ENCODE data around the gene EPN2. TPM values are rescaled to one million over a fixed set of nuclear protein-coding genes. Genes with fewer than 3 reads are reported as not detected.

Gene EPN2
- total and polyA plus RNA-seq, 2 experiments from 2014 or later, result 34.0 to 149 TPM

- no peak overlapping the region for H3K4me3 ChIP-seq
- Mint-ChIP-seq H3K27me3 (ENCODE audit: insufficient read depth, low read depth, poor library complexity) (no peaks in the 10 kb centered on the region), H3K4me1 (peaks cover 40% of the 10 kb centered on the region), H3K27ac (no peak overlapping the region), H3K36me3 (ENCODE audit: low read depth) (peaks cover 26% of the 10 kb centered on the region), H3K4me3 (no peak overlapping the region), H3K9me3 (no peaks in the 10 kb centered on the region)
- TF ChIP-seq ZNF114 (CRISPR knock-in tag; IDR thresholded peaks at IDR 0.05) (no peak), EZH2phosphoT487 (IDR thresholded peaks at IDR 0.05; ENCODE audit: unreplicated experiment) (no peak), JUNB (IDR thresholded peaks at IDR 0.05; ENCODE audit: unreplicated experiment) (no peak), POLR2AphosphoS5 (IDR thresholded peaks at IDR 0.05; ENCODE audit: low read depth) (no peak), REST (IDR thresholded peaks at IDR 0.05; ENCODE audit: unreplicated experiment) (no peak), EZH2 (IDR thresholded peaks at IDR 0.05; ENCODE audit: low read depth, unreplicated experiment) (no peak), CREB1 (CRISPR knock-in tag; IDR thresholded peaks at IDR 0.05; ENCODE audit: low read depth) (no peak), STAT1 (IDR thresholded peaks at IDR 0.05; ENCODE audit: unreplicated experiment) (no peak), NANOG (IDR thresholded peaks at IDR 0.05; ENCODE audit: borderline replicate concordance) (no peak), ZNF331 (CRISPR knock-in tag; IDR thresholded peaks at IDR 0.05; ENCODE audit: low read depth) (no peak), ZNF462 (CRISPR knock-in tag; IDR thresholded peaks at IDR 0.05) (no peak)
- TF ChIP-seq, protein P1, sequence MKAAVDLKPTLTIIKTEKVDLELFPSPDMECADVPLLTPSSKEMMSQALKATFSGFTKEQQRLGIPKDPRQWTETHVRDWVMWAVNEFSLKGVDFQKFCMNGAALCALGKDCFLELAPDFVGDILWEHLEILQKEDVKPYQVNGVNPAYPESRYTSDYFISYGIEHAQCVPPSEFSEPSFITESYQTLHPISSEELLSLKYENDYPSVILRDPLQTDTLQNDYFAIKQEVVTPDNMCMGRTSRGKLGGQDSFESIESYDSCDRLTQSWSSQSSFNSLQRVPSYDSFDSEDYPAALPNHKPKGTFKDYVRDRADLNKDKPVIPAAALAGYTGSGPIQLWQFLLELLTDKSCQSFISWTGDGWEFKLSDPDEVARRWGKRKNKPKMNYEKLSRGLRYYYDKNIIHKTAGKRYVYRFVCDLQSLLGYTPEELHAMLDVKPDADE (IDR thresholded peaks at IDR 0.05), result no peak
- TF ChIP-seq, protein P2, sequence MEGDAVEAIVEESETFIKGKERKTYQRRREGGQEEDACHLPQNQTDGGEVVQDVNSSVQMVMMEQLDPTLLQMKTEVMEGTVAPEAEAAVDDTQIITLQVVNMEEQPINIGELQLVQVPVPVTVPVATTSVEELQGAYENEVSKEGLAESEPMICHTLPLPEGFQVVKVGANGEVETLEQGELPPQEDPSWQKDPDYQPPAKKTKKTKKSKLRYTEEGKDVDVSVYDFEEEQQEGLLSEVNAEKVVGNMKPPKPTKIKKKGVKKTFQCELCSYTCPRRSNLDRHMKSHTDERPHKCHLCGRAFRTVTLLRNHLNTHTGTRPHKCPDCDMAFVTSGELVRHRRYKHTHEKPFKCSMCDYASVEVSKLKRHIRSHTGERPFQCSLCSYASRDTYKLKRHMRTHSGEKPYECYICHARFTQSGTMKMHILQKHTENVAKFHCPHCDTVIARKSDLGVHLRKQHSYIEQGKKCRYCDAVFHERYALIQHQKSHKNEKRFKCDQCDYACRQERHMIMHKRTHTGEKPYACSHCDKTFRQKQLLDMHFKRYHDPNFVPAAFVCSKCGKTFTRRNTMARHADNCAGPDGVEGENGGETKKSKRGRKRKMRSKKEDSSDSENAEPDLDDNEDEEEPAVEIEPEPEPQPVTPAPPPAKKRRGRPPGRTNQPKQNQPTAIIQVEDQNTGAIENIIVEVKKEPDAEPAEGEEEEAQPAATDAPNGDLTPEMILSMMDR (conservative IDR thresholded peaks at IDR 0.05; ENCODE audit: low read depth in 2 of 2), result no peak
- H3K36me3 ChIP-seq (ENCODE audit: insufficient read depth), result no peaks in the 10 kb centered on the region
- DNase-seq (ENCODE audit: low spot score) (no peak), ATAC-seq (no peak)
- H3K27ac ChIP-seq (ENCODE audit: low read depth), result peak overlapping the region; percentile 27; the same call in 1 of the 2 replicates
- H3K4me1 ChIP-seq (ENCODE audit: insufficient read depth), result peaks cover 40% of the 10 kb centered on the region
- no peaks in the 10 kb centered on the region for H3K27me3 ChIP-seq (ENCODE audit: insufficient read depth)
- H3K79me2 ChIP-seq (replicated peaks; ENCODE audit: insufficient read depth), result peaks cover 63% of the 10 kb centered on the region
- no peak overlapping the region for H2AFZ ChIP-seq
- peak overlapping the region; percentile 35; the same call in 1 of the 2 replicates for H3K4me2 ChIP-seq
- no peaks in the 10 kb centered on the region for H3K9me2 ChIP-seq (ENCODE audit: insufficient read depth)
- H4K20me1 ChIP-seq (replicated peaks; ENCODE audit: insufficient read depth), result no peaks in the 10 kb centered on the region; the same call in 1 of the 2 replicates
- H3F3A ChIP-seq (replicated peaks; ENCODE audit: low read depth), result peaks cover 3% of the 10 kb centered on the region; the same call in 1 of the 2 replicates
Observed at GRCh38 chr17:19281161-19281560, 44.0 kb downstream of the EPN2 start.
